ENCODE data around the gene CMSS1. TPM values are rescaled to one million over a fixed set of nuclear protein-coding genes. Genes with fewer than 3 reads are reported as not detected.
"Not testable (repeated sequence)": the region's sequence is repeated elsewhere in the genome, so short reads cannot be mapped to it uniquely, and the experiment has no call there.

CMSS1 gene
- total RNA-seq, 1 experiment from 2014 or later, result 41.6 TPM

DNA sequence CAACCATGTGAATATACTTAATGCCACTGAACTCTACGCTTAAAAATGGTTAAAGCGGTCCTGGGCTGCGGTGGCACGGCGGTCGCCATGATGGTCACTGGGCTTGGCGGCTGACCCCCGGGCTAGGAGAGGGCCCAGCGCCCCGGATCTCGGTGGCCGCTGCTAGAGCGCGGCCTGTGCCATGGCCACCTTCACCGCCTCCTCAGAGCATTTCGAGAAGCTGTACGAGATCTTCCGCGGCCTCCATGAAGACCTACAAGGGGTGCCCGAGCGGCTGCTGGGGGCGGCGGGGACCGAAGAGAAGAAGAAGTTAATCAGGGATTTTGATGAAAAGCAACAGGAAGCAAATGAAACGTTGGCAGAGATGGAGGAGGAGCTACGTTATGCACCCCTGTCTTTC is 407.5 kb downstream of the CMSS1 start:
- Histone ChIP-seq H3K9me2 (replicated peaks; ENCODE audit: insufficient read depth, low read length) (no peaks in the 10 kb centered on the region), H3K79me2 (ENCODE audit: low read length) (no peaks in the 10 kb centered on the region), H3K27me3 (ENCODE audit: low read length) (no peaks in the 10 kb centered on the region), H3K9ac (ENCODE audit: low read length) (no peak overlapping the region), H3K27ac (ENCODE audit: low read length) (no peak overlapping the region), H3K36me3 (ENCODE audit: insufficient read depth, low read length) (no peaks in the 10 kb centered on the region), H3K9me3 (ENCODE audit: low read length) (no peaks in the 10 kb centered on the region), H4K20me1 (ENCODE audit: insufficient read depth, low read depth, low read length) (no peaks in the 10 kb centered on the region), H3K4me3 (ENCODE audit: low read length) (no peak overlapping the region), H3K4me2 (ENCODE audit: low read depth, low read length, poor library complexity, severe bottlenecking) (no peak overlapping the region), H2AFZ (ENCODE audit: low read length) (no peak overlapping the region), H3K4me1 (ENCODE audit: low read length) (no peaks in the 10 kb centered on the region)
- DNase-seq, result no peak

- no peak overlapping the region for H3K9ac ChIP-seq (ENCODE audit: low read length)
- no peaks in the 10 kb centered on the region for H3K9me3 ChIP-seq (ENCODE audit: low read length)
- no peaks in the 10 kb centered on the region for H3K9me2 ChIP-seq (replicated peaks; ENCODE audit: insufficient read depth, low read length)
- no peaks in the 10 kb centered on the region for H3K79me2 ChIP-seq (ENCODE audit: low read length)
- no peak overlapping the region for H3K4me2 ChIP-seq (ENCODE audit: low read depth, low read length, poor library complexity, severe bottlenecking)
- no peak for DNase-seq
- no peak overlapping the region for H3K27ac ChIP-seq (ENCODE audit: low read length)
- H3K4me3 ChIP-seq (ENCODE audit: low read length), result no peak overlapping the region
- H3K27me3 ChIP-seq (ENCODE audit: low read length), result no peaks in the 10 kb centered on the region
- H2AFZ ChIP-seq (ENCODE audit: low read length), result no peak overlapping the region
- H3K36me3 ChIP-seq (ENCODE audit: insufficient read depth, low read length), result no peaks in the 10 kb centered on the region
- H3K4me1 ChIP-seq (ENCODE audit: low read length), result no peaks in the 10 kb centered on the region
- H4K20me1 ChIP-seq (ENCODE audit: insufficient read depth, low read depth, low read length), result no peaks in the 10 kb centered on the region
Observed at GRCh38 chr3:100225883-100226282, 408.2 kb downstream of the CMSS1 start.

DNA sequence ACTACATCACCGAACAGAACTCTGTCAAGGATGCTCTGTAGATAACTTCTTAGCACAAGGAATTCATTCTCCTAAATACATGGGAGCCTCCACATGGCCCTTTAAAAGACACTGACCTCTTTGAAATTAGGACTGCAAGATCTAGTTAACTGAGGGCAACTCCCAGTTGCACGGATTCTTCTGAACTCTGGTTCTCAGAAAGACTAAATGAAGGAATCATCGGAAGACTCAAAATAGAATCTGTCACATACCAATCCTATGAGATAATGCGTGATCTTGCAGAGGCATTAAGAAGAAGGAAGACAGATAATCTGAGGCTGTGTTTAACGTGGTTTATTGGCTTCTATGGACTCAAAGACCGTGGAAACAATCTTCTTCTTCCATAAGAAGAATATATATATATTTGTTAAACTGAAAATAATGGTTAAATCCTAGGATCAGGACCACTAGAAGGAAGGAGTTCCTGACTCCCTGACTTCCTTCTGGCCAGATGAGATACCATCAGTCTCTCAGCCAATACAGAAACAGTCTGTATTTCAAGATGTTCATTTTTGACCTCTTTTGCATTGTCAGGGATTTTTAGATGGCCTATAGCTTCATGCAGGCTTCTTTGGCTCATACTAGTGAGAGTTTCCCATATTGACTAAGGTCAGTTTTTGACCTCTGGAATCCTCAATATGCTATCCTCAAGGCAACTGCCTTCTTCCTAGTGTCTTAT is 409.2 kb downstream of the CMSS1 start:
- no peak overlapping the region for H3K27ac ChIP-seq (ENCODE audit: low read length)
- no peaks in the 10 kb centered on the region for H4K20me1 ChIP-seq (ENCODE audit: insufficient read depth, low read depth, low read length)
- H2AFZ ChIP-seq (ENCODE audit: low read length), result no peak overlapping the region
- no peak overlapping the region for H3K4me3 ChIP-seq (ENCODE audit: low read length)
- no peaks in the 10 kb centered on the region for H3K27me3 ChIP-seq (ENCODE audit: low read length)
- no peak overlapping the region for H3K9ac ChIP-seq (ENCODE audit: low read length)
- DNase-seq, result no peak
- H3K4me2 ChIP-seq (ENCODE audit: low read depth, low read length, poor library complexity, severe bottlenecking), result no peak overlapping the region
- H3K36me3 ChIP-seq (ENCODE audit: insufficient read depth, low read length), result no peaks in the 10 kb centered on the region
- H3K4me1 ChIP-seq (ENCODE audit: low read length), result no peaks in the 10 kb centered on the region
- H3K9me3 ChIP-seq (ENCODE audit: low read length), result no peaks in the 10 kb centered on the region
- no peaks in the 10 kb centered on the region for H3K79me2 ChIP-seq (ENCODE audit: low read length)
- H3K9me2 ChIP-seq (replicated peaks; ENCODE audit: insufficient read depth, low read length), result no peaks in the 10 kb centered on the region

- H3K4me2 ChIP-seq (ENCODE audit: low read depth, low read length, poor library complexity, severe bottlenecking), result no peak overlapping the region
- H3K79me2 ChIP-seq (ENCODE audit: low read length), result no peaks in the 10 kb centered on the region
- H3K9me2 ChIP-seq (replicated peaks; ENCODE audit: insufficient read depth, low read length), result no peaks in the 10 kb centered on the region
- no peak overlapping the region for H2AFZ ChIP-seq (ENCODE audit: low read length)
- no peak for DNase-seq
- no peaks in the 10 kb centered on the region for H4K20me1 ChIP-seq (ENCODE audit: insufficient read depth, low read depth, low read length)
- no peak overlapping the region for H3K4me3 ChIP-seq (ENCODE audit: low read length)
- H3K27me3 ChIP-seq (ENCODE audit: low read length), result no peaks in the 10 kb centered on the region
- H3K4me1 ChIP-seq (ENCODE audit: low read length), result no peaks in the 10 kb centered on the region
- no peaks in the 10 kb centered on the region for H3K36me3 ChIP-seq (ENCODE audit: insufficient read depth, low read length)
- no peak overlapping the region for H3K9ac ChIP-seq (ENCODE audit: low read length)
- no peak overlapping the region for H3K27ac ChIP-seq (ENCODE audit: low read length)
- H3K9me3 ChIP-seq (ENCODE audit: low read length), result no peaks in the 10 kb centered on the region
Observed at GRCh38 chr3:100227511-100227921, 409.9 kb downstream of the CMSS1 start.

DNA sequence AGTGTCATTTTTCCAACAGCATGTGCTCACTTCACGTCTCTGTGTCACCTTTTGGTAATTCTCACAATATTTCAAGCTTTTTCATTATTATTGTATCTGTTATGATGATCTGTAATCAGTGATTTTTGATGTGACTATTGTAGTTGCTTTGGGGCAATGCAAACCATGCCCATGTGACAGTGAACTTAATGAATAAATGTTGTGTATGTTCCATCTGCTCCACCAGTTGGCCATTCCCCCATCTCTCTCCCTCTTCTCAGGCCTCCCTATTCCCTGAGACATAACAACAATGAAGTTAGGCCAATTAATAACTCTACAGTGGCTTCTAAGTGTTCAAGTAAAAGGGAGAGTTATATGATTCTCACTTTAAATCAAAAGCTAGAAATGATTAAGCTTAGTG is 410.6 kb downstream of the CMSS1 start:
- H4K20me1 ChIP-seq (ENCODE audit: insufficient read depth, low read depth, low read length), result no peaks in the 10 kb centered on the region
- no peak overlapping the region for H3K27ac ChIP-seq (ENCODE audit: low read length)
- H3K4me2 ChIP-seq (ENCODE audit: low read depth, low read length, poor library complexity, severe bottlenecking), result no peak overlapping the region
- H3K36me3 ChIP-seq (ENCODE audit: insufficient read depth, low read length), result no peaks in the 10 kb centered on the region
- H3K9ac ChIP-seq (ENCODE audit: low read length), result no peak overlapping the region
- H3K9me2 ChIP-seq (replicated peaks; ENCODE audit: insufficient read depth, low read length), result no peaks in the 10 kb centered on the region
- H3K27me3 ChIP-seq (ENCODE audit: low read length), result no peaks in the 10 kb centered on the region
- no peak for DNase-seq
- no peaks in the 10 kb centered on the region for H3K79me2 ChIP-seq (ENCODE audit: low read length)
- no peaks in the 10 kb centered on the region for H3K4me1 ChIP-seq (ENCODE audit: low read length)
- H2AFZ ChIP-seq (ENCODE audit: low read length), result no peak overlapping the region
- H3K4me3 ChIP-seq (ENCODE audit: low read length), result no peak overlapping the region
- H3K9me3 ChIP-seq (ENCODE audit: low read length), result no peaks in the 10 kb centered on the region

DNA sequence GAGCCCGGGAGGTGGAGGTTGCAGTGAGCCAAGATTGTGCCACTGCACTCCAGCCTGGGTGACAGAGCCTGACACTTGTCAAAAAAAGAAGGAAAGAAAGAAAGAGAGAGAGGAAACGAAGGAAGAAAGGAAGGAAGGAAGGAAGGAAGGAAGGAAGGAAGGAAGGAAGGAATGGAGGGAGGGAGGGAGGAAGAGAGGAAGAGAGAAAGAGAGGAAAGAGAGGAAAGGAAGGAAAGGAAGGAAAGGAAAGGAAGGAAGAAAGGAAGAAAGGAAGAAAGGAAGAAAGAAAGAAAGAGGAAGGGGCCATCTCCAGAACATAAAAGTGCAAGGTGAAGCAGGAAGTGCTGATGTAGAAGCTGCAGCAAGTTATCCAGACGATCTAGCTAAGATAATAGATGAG is 411.5 kb downstream of the CMSS1 start:
- not testable (repeated sequence) for H3K27me3 ChIP-seq (ENCODE audit: low read length); H3K79me2 ChIP-seq (ENCODE audit: low read length); DNase-seq; H2AFZ ChIP-seq (ENCODE audit: low read length); H3K27ac ChIP-seq (ENCODE audit: low read length); H3K9me2 ChIP-seq (replicated peaks; ENCODE audit: insufficient read depth, low read length); H3K36me3 ChIP-seq (ENCODE audit: insufficient read depth, low read length); H3K4me3 ChIP-seq (ENCODE audit: low read length); H3K4me1 ChIP-seq (ENCODE audit: low read length); H3K9me3 ChIP-seq (ENCODE audit: low read length); H4K20me1 ChIP-seq (ENCODE audit: insufficient read depth, low read depth, low read length); H3K9ac ChIP-seq (ENCODE audit: low read length); H3K4me2 ChIP-seq (ENCODE audit: low read depth, low read length, poor library complexity, severe bottlenecking)

GRCh38 chr3:100230710-100231109 is 413.0 kb downstream of the CMSS1 start:
- Histone ChIP-seq H3K36me3 (ENCODE audit: insufficient read depth, low read length) (no peaks in the 10 kb centered on the region), H3K9me2 (replicated peaks; ENCODE audit: insufficient read depth, low read length) (no peaks in the 10 kb centered on the region), H3K4me2 (ENCODE audit: low read depth, low read length, poor library complexity, severe bottlenecking) (no peak overlapping the region), H3K9ac (ENCODE audit: low read length) (no peak overlapping the region), H3K79me2 (ENCODE audit: low read length) (no peaks in the 10 kb centered on the region), H2AFZ (ENCODE audit: low read length) (no peak overlapping the region), H4K20me1 (ENCODE audit: insufficient read depth, low read depth, low read length) (no peaks in the 10 kb centered on the region), H3K27ac (ENCODE audit: low read length) (no peak overlapping the region), H3K4me3 (ENCODE audit: low read length) (no peak overlapping the region), H3K9me3 (ENCODE audit: low read length) (no peaks in the 10 kb centered on the region), H3K27me3 (ENCODE audit: low read length) (no peaks in the 10 kb centered on the region), H3K4me1 (ENCODE audit: low read length) (no peaks in the 10 kb centered on the region)
- DNase-seq, result no peak

Data from Karpas-422 (cell line).